ENCODE measurements around the gene SLC17A4.

- TF ChIP-seq POLR2A (IDR thresholded peaks at IDR 0.05; ENCODE audit: extremely low read depth, insufficient read length) (no peak), CTCF (IDR thresholded peaks at IDR 0.05; ENCODE audit: low read depth, low read length) (no peak)
Observed at GRCh38 chr6:25774120-25774715, 19.7 kb downstream of the SLC17A4 start.
